ENCODE results near the gene CCDC43. TPM values are rescaled to one million over a fixed set of nuclear protein-coding genes. Genes with fewer than 3 reads are reported as not detected.

The CCDC43 gene
- total and polyA plus RNA-seq, 2 of the 8 experiments (the other 6 are each of a cell fraction or from before 2014, with no cell fraction given) = 4.9 to 38.1 TPM

DNA sequence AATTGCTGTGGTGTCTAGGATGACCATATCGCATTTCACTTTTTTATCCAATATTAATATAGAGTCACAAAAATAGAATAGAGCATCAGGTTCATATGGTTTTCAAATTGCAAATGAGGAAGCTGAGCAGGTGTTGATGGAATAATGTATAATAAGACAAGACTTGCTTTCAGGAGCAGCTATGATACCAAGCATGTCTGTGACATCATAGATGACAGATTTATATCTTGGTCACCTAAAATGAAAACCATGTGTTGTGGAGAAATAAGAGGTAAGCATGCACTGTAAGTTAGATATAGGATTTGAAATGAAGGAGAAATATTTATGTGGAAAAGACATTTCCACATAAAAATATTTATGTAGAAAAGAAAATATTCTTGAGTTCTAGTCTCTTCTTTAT lies 24.7 kb downstream of the CCDC43 start:
- Histone ChIP-seq H3K79me2 (ENCODE audit: control insufficient read depth in 1 of 2, insufficient read depth in 2 of 2, low read length in 2 of 2) (no peaks in the 10 kb centered on the region), H3K27me3 (replicated peaks in 1 of 4; ENCODE audit: control insufficient read depth in 3 of 4, extremely low read depth in 1 of 4, insufficient read depth in 3 of 4, low read length in 3 of 4) (no peaks in the 10 kb centered on the region), H4K91ac (replicated peaks; ENCODE audit: insufficient read length, low read length) (no peak overlapping the region), H3K56ac (replicated peaks; ENCODE audit: insufficient read length, low read depth, low read length) (no peak overlapping the region), H4K5ac (ENCODE audit: insufficient read length, low read depth, low read length) (no peak overlapping the region), H3K9me3 (ENCODE audit: insufficient read depth in 2 of 2, low read depth in 1 of 2, low read length in 1 of 2) (no peaks in the 10 kb centered on the region), H4K8ac (ENCODE audit: extremely low read depth, insufficient read depth, low read length) (no peak overlapping the region), H2AK5ac (ENCODE audit: low read depth, low read length) (no peak overlapping the region), H3K79me1 (ENCODE audit: low read depth, low read length) (no peaks in the 10 kb centered on the region), H3K9ac (replicated peaks in 1 of 4; ENCODE audit: extremely low read depth in 1 of 4, low read depth in 3 of 4, low read length in 3 of 4) (no peak overlapping the region), H3K23me2 (ENCODE audit: low read depth, low read length) (no peaks in the 10 kb centered on the region), H3K4me2 (ENCODE audit: insufficient read depth in 1 of 2, low read depth in 2 of 2, low read length in 2 of 2) (no peak overlapping the region), H3K27ac (ENCODE audit: low read depth, low read length) (no peak overlapping the region), H2BK120ac (replicated peaks; ENCODE audit: low read depth, low read length) (no peak overlapping the region), H4K20me1 (replicated peaks in 1 of 2; ENCODE audit: control insufficient read depth in 1 of 2, insufficient read depth in 2 of 2, low read length in 2 of 2) (no peaks in the 10 kb centered on the region), H3K36me3 (ENCODE audit: control insufficient read depth in 2 of 4, insufficient read depth in 4 of 4, low read length in 3 of 4) (no peaks in the 10 kb centered on the region; a peak in 1 of 8 replicates), H2BK12ac (ENCODE audit: low read depth, low read length) (no peak overlapping the region), H3K14ac (ENCODE audit: insufficient read length) (no peak overlapping the region), H3K4me1 (replicated peaks in 1 of 4; ENCODE audit: control insufficient read depth in 3 of 4, insufficient read depth in 4 of 4, low read length in 3 of 4) (no peaks in the 10 kb centered on the region), H2BK15ac (ENCODE audit: low read length) (no peak overlapping the region), H3K4me3 (ENCODE audit: extremely low read depth in 1 of 4, insufficient read depth in 2 of 4, low read depth in 3 of 4, low read length in 4 of 4) (no peak overlapping the region), H3K23ac (ENCODE audit: insufficient read length) (no peak overlapping the region), H2BK5ac (ENCODE audit: low read depth, low read length) (no peak overlapping the region), H3K4ac (replicated peaks; ENCODE audit: insufficient read length, low read depth, low read length) (no peak overlapping the region), H3K18ac (ENCODE audit: extremely low read depth, low read length) (no peak overlapping the region), H2AFZ (ENCODE audit: low read length) (no peak overlapping the region), H2BK20ac (ENCODE audit: low read length) (no peak overlapping the region)
- FAIRE-seq = no peak
- WGBS, 2 experiments (ENCODE audit: extremely low coverage in 1 of 2, insufficient coverage in 1 of 2, insufficient read length in 1 of 2, insufficient replicate concordance in 2 of 2, low coverage in 1 of 2, low lambda C conversion rate in 2 of 2, missing lambda C conversion rate in 1 of 2) = 91% methylated on average over 1 of the region's 1 CpG; no CpG with 5 or more reads in 1 of the 2 experiments
- POLR2A ChIA-PET (ENCODE audit: partially characterized antibody) = no interaction called here
- TF ChIP-seq GTF2F1 (IDR thresholded peaks at IDR 0.05; ENCODE audit: borderline replicate concordance, low read depth, low read length) = no peak
- no peak for TF ChIP-seq CEBPB (IDR thresholded peaks at IDR 0.05; ENCODE audit: low read depth, low read length)
- TF ChIP-seq SRF (IDR thresholded peaks at IDR 0.05; ENCODE audit: low read depth, low read length) = no peak
- TF ChIP-seq RFX5 (IDR thresholded peaks at IDR 0.05; ENCODE audit: borderline replicate concordance, low read depth, low read length) = no peak
- TF ChIP-seq SP1 (IDR thresholded peaks at IDR 0.05; ENCODE audit: low read depth, low read length) = no peak
- no peak for TF ChIP-seq SIRT6 (IDR thresholded peaks at IDR 0.05; ENCODE audit: low read length)
- no peak for TF ChIP-seq RBBP5 (IDR thresholded peaks at IDR 0.05; ENCODE audit: borderline replicate concordance, low read depth, low read length)
- no peak for DNase-seq (ENCODE audit: low read depth in 1 of 2, low spot score in 2 of 2)
- CTCF ChIA-PET (ENCODE audit: partially characterized antibody) = no interaction called here
